Common myeloid progenitor, CD34-positive (primary cell): ENCODE measurements around the gene EME1.

Source experiments
- CTCF ChIA-PET: fragments of 350-600 bp; sonication (Branson Sonifier 250); formaldehyde crosslinking; loops from one replicate; lab custom pipeline; 2021; ENCODE audit warnings: antibody characterized with exemption; lab: Charles Lee
- POLR2A ChIA-PET: fragments of 350-600 bp; sonication (Branson Sonifier 250); formaldehyde crosslinking; loops from one replicate; lab custom pipeline; 2021; ENCODE audit warnings: antibody characterized with exemption; lab: Charles Lee
- DNase-seq, 3 donors: peaks; one replicate each; pipeline versions ENCODE4 v3.0.0 to v3.0.0-alpha.2; 2013
- H3K27ac ChIP-seq, 2 experiments: 1 replicate in 1 of 2; 2 replicates in 1 of 2; pipeline ENCODE4 v1.7.0; 2013; ENCODE audit warnings: inconsistent platforms in 2 of 2, low read length in 2 of 2, mild to moderate bottlenecking in 2 of 2, low read depth in 1 of 2, moderate library complexity in 1 of 2; ENCODE audit not compliant: severe bottlenecking in 2 of 2, insufficient read depth in 1 of 2, poor library complexity in 1 of 2
- H3K27me3 ChIP-seq, 5 experiments: replicated peaks in 2 of 5; 1 replicate in 3 of 5; 2 replicates in 2 of 5; pipeline versions ENCODE4 v1.6.1 to v1.7.0; 2013; ENCODE audit warnings: low read length in 4 of 5, mild to moderate bottlenecking in 2 of 5, moderate library complexity in 2 of 5, inconsistent platforms in 1 of 5; ENCODE audit not compliant: insufficient read depth in 5 of 5, control insufficient read depth in 4 of 5
- H3K36me3 ChIP-seq, 4 experiments: 1 replicate in 2 of 4; 2 replicates in 2 of 4; pipeline versions ENCODE4 v1.6.1 to v1.7.0; 2013; ENCODE audit warnings: low read length in 3 of 4, control low read depth in 1 of 4, mild to moderate bottlenecking in 1 of 4; ENCODE audit not compliant: control insufficient read depth in 4 of 4, insufficient read depth in 4 of 4
- H3K4me1 ChIP-seq, 4 experiments: 1 replicate in 3 of 4; 2 replicates in 1 of 4; pipeline versions ENCODE4 v1.6.1 to v1.7.1; 2013; ENCODE audit warnings: low read length in 3 of 4, mild to moderate bottlenecking in 3 of 4, control low read depth in 1 of 4, inconsistent platforms in 1 of 4, moderate library complexity in 1 of 4; ENCODE audit not compliant: control insufficient read depth in 4 of 4, insufficient read depth in 4 of 4; ENCODE audit errors: control extremely low read depth in 1 of 4
- H3K4me3 ChIP-seq, 7 experiments: 1 replicate in 4 of 7; 2 replicates in 3 of 7; pipeline versions ENCODE4 v1.5.1 to v1.7.0; 2013; ENCODE audit warnings: mild to moderate bottlenecking in 7 of 7, low read length in 6 of 7, moderate library complexity in 6 of 7, inconsistent platforms in 2 of 7, low read depth in 2 of 7, control low read depth in 1 of 7; ENCODE audit not compliant: insufficient read depth in 4 of 7, control insufficient read depth in 1 of 7; ENCODE audit errors: extremely low read depth in 1 of 7
- H3K9me3 ChIP-seq, 5 experiments: 1 replicate in 4 of 5; 2 replicates in 1 of 5; pipeline versions ENCODE4 v1.6.1 to v1.7.1; 2013; ENCODE audit warnings: low read length in 4 of 5, mild to moderate bottlenecking in 2 of 5, inconsistent platforms in 1 of 5, low read depth in 1 of 5, moderate library complexity in 1 of 5; ENCODE audit not compliant: control insufficient read depth in 4 of 5, insufficient read depth in 2 of 5; ENCODE audit errors: control extremely low read depth in 1 of 5
- WGBS: methylation state at CpG from one replicate; pipeline ENCODE4 v1.1.5; 2013; ENCODE audit not compliant: insufficient coverage; 5-methylcytosine and 5-hydroxymethylcytosine counted together

The EME1 gene

GRCh38 chr17:50363217-50364060, 9.6 kb upstream of the EME1 start:
- ChIA-PET CTCF (interaction anchor here (1.0 to 4.8 kb wide), 11 partner anchors 8 to 139 kb away, joined by 3 to 27 read pairs (median 8); partner anchors contain the start of genes LRRC59, RSAD1 and XYLT2), POLR2A (interaction anchor here (0.6 kb wide), 1 partner anchor 194 kb away, joined by 5 read pairs; no protein-coding TSS in a partner anchor)
- H3K27ac ChIP-seq = no peak overlapping the region
- 80% methylated on average over 8 of the region's 8 CpGs for WGBS
- H3K27me3 ChIP-seq = no peaks in the 10 kb centered on the region
- DNase-seq = peak in 2 of 3 donors; percentile 17 to 29
- H3K4me3 ChIP-seq = no peak overlapping the region
- H3K9me3 ChIP-seq = no peaks in the 10 kb centered on the region
- peaks cover 0 to 6% (median 4%) of the 10 kb centered on the region in 4 experiments for H3K4me1 ChIP-seq
- peaks cover 14 to 74% (median 55%) of the 10 kb centered on the region in 4 experiments for H3K36me3 ChIP-seq

GRCh38 chr17:50364061-50364458, 9.0 kb upstream of the EME1 start:
- no peaks in the 10 kb centered on the region for H3K27me3 ChIP-seq
- DNase-seq = no peak
- POLR2A ChIA-PET = interaction anchor here (0.6 kb wide), 1 partner anchor 195 kb away, joined by 5 read pairs; no protein-coding TSS in a partner anchor
- no peak overlapping the region for H3K27ac ChIP-seq
- 89% methylated on average over 4 of the region's 4 CpGs for WGBS
- peaks cover 0 to 6% (median 4%) of the 10 kb centered on the region in 4 experiments for H3K4me1 ChIP-seq
- no peak overlapping the region for H3K4me3 ChIP-seq
- H3K9me3 ChIP-seq = no peaks in the 10 kb centered on the region
- CTCF ChIA-PET = interaction anchor here (1.0 to 3.7 kb wide), 2 partner anchors 33 to 119 kb away, joined by 3 to 23 read pairs; partner anchors contain the start of gene LRRC59
- peaks cover 10 to 74% (median 54%) of the 10 kb centered on the region in 4 experiments for H3K36me3 ChIP-seq

DNA sequence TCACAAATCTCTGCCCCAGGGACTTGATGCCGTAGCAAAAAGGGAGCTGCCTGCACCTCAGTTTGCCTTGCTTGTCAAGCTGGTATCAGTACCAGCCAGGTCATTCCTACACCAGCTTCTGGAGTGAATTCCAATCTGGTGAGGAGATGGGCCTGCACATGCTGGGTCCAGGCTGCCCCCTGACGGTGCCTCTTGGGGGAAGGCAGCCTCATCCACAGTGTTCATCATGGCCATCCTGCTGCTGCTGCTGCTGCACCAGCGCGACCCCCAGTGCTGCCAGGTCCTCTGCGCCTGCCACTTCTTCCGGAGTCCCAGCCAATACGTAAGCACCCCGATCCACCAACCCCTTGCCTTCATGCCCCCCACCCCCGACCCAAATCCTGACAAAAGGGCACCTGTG, 8.3 kb upstream of the EME1 start:
- CTCF ChIA-PET = interaction anchor here (1.2 to 1.4 kb wide), 2 partner anchors 16 to 115 kb away, joined by 3 to 4 read pairs; no protein-coding TSS in a partner anchor
- Histone ChIP-seq H3K4me3 (no peak overlapping the region), H3K27me3 (no peaks in the 10 kb centered on the region), H3K4me1 (peaks cover 0 to 6% (median 4%) of the 10 kb centered on the region in 4 experiments), H3K9me3 (no peaks in the 10 kb centered on the region), H3K36me3 (peaks cover 7 to 71% (median 55%) of the 10 kb centered on the region in 4 experiments), H3K27ac (no peak overlapping the region)
- POLR2A ChIA-PET = no interaction called here
- no peak for DNase-seq
- WGBS = 100% methylated on average over 6 of the region's 9 CpGs

DNA sequence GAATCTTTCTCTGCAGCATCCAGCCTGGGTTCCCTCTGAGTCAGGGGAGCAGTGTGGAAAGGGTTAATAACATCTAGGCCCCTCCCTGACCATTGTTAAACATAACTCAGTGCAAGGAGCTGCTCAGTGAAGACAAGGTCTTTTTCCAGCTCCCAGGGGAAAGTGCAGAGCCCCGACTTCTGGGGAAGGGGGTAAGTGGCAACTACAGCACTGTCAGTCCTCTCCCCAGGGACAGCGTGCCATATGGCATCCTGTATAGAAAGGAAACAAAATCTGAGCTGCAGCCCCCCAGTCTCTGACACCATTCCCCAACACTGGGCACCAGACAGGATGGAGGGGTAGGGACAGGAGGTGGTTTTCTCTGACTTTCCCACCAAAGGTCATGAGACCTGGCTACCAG, 7.9 kb upstream of the EME1 start:
- H3K36me3 ChIP-seq = peaks cover 7 to 71% (median 56%) of the 10 kb centered on the region in 4 experiments
- no peak overlapping the region for H3K27ac ChIP-seq
- no peaks in the 10 kb centered on the region for H3K9me3 ChIP-seq
- ChIA-PET POLR2A (no interaction called here), CTCF (interaction anchor here (0.7 to 1.4 kb wide), 4 partner anchors 13 to 115 kb away, joined by 3 to 4 read pairs (median 3); no protein-coding TSS in a partner anchor)
- H3K4me3 ChIP-seq = no peak overlapping the region
- WGBS = 77% methylated on average over 2 of the region's 2 CpGs
- DNase-seq = no peak
- no peaks in the 10 kb centered on the region for H3K27me3 ChIP-seq
- H3K4me1 ChIP-seq = peaks cover 0 to 6% (median 4%) of the 10 kb centered on the region in 4 experiments

DNA sequence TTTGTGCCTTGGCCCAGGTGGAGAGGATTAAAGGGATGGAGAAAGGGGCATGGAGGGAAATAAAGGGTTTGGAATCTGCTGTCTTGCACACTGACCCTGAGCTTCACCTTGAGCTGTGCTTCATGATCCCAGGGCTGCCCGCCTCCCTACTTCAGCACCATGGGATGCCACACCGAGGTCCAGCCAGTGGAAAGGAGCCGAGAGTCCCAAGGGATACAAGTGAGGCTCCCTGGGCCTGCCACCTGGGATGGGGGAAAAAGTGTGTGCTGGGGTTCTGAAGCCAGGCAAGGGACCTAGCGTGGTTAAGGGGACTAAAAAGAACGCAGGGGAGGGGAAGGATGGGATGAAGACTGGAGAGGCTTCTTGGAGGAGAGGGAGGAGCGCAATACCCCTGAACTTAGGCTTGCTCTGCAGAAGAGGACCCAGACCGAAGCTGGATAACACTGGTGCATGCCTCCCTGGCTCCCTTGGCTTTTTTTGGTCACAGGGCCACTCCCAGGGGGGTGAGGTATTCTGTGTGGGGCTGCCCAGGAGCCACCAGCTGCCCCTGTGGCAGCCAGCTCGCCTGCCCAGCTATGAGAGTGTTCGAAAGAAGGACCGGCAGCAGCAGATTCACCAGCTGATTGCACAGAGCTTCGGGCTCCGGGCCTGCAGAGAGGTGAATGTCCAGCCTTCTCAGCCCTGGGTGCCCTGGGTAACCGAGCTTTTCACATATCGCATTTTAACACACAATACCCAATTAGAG, 7.2 kb upstream of the EME1 start:
- no peak for DNase-seq
- Histone ChIP-seq H3K36me3 (peaks cover 7 to 72% (median 55%) of the 10 kb centered on the region in 4 experiments), H3K9me3 (no peaks in the 10 kb centered on the region), H3K4me3 (no peak overlapping the region), H3K27me3 (no peaks in the 10 kb centered on the region), H3K27ac (no peak overlapping the region), H3K4me1 (peaks cover 0 to 6% (median 4%) of the 10 kb centered on the region in 4 experiments)
- ChIA-PET CTCF (interaction anchor here (0.7 to 1.4 kb wide), 5 partner anchors 13 to 114 kb away, joined by 3 to 4 read pairs (median 3); partner anchors contain the start of gene LRRC59), POLR2A (no interaction called here)
- WGBS = 98% methylated on average over 10 of the region's 14 CpGs

DNA sequence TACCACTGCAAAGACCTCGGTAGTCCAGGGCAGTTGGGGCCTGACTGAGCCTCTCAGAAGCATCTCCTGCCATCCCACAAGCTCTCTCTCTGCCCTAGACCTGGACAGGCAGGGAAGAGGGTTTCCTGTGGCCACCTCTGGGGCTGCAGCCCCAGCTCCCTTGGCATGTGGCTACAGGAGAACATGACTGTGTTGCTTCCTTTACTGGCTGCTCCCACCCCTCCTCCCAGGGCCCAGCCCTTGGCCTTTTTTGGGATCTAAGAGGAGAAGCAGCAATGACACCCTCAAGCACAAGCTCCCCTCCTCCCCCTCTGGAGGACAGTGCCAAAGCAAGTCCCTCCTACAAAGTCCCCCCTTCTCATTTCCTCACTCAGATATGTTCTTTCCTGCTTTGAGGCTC, 5.6 kb upstream of the EME1 start:
- CTCF ChIA-PET = no interaction called here
- Histone ChIP-seq H3K36me3 (peaks cover 5 to 64% (median 52%) of the 10 kb centered on the region in 4 experiments), H3K9me3 (no peaks in the 10 kb centered on the region), H3K4me1 (peaks cover 0 to 14% (median 10%) of the 10 kb centered on the region in 4 experiments), H3K27me3 (no peaks in the 10 kb centered on the region), H3K4me3 (no peak overlapping the region), H3K27ac (no peak overlapping the region)
- DNase-seq = no peak
- POLR2A ChIA-PET = no interaction called here
- 100% methylated on average over 1 of the region's 1 CpG for WGBS
